Peyer's patch (tissue), 4 donors: ENCODE data around the gene SMYD3. TPM values are rescaled to one million over a fixed set of nuclear protein-coding genes. Genes with fewer than 3 reads are reported as not detected.

Experiments used
- DNase-seq, 3 donors: peaks; one replicate each; pipeline ENCODE4 v3.0.0-alpha.2; 2017 to 2019
- H3K27ac ChIP-seq, 4 donors: fragments of 200-600 bp; sonication (generic); one replicate each; pipeline ENCODE4 v1.5.1; 2016 to 2019
- H3K27me3 ChIP-seq, 2 donors: fragments of 200-600 bp; sonication (generic); one replicate each; pipeline ENCODE4 v1.5.1; 2019
- H3K36me3 ChIP-seq, 3 donors: fragments of 200-600 bp; sonication (generic); one replicate each; pipeline ENCODE4 v1.5.1; 2016 to 2019
- H3K4me1 ChIP-seq, 4 donors: fragments of 200-600 bp; sonication (generic); one replicate each; pipeline ENCODE4 v1.5.1; 2016 to 2019
- H3K4me3 ChIP-seq, 4 donors: fragments of 200-600 bp; sonication (generic); 1 replicate in 3 of 4; 2 replicates in 1 of 4; pipeline ENCODE4 v1.5.1; 2016 to 2019; ENCODE audit warnings: mild to moderate bottlenecking in 1 of 4
- H3K9me3 ChIP-seq, 4 donors: fragments of 200-600 bp; sonication (generic); one replicate each; pipeline ENCODE4 v1.5.1; 2016 to 2019; ENCODE audit warnings: mild to moderate bottlenecking in 1 of 4
- POLR2A ChIP-seq, 2 donors: fragments of 450-650 bp; IDR thresholded peaks; one replicate each; pipeline ENCODE4 v1.5.1; 2017; ENCODE audit warnings: antibody characterized with exemption in 2 of 2, mild to moderate bottlenecking in 2 of 2, moderate library complexity in 2 of 2
- total RNA-seq, 4 donors: library from RNA; depleted of rRNA; stranded (reverse); fragments of >200 nt; gene quantifications; one replicate each; pipeline ENCODE4 v1.1.0, GENCODE V29; 2016
- TF ChIP-seq, protein P1 (sequence below), 6 experiments: fragments of 450-650 bp in 4 of 6; fragments of 200-600 bp in 2 of 6; sonication (generic) in 1 of 6; IDR thresholded peaks; one replicate each; pipeline ENCODE4 v1.5.1; 2017 to 2019; ENCODE audit warnings: antibody characterized with exemption in 6 of 6, mild to moderate bottlenecking in 3 of 6, moderate library complexity in 1 of 6

The SMYD3 gene
- total RNA-seq, 4 donors from 2014 or later = 19.8 to 55.3 (median 26.9) TPM

GRCh38 chr1:246516126-246516525 lies 9.0 kb upstream of the SMYD3 start:
- TF ChIP-seq, protein P1, sequence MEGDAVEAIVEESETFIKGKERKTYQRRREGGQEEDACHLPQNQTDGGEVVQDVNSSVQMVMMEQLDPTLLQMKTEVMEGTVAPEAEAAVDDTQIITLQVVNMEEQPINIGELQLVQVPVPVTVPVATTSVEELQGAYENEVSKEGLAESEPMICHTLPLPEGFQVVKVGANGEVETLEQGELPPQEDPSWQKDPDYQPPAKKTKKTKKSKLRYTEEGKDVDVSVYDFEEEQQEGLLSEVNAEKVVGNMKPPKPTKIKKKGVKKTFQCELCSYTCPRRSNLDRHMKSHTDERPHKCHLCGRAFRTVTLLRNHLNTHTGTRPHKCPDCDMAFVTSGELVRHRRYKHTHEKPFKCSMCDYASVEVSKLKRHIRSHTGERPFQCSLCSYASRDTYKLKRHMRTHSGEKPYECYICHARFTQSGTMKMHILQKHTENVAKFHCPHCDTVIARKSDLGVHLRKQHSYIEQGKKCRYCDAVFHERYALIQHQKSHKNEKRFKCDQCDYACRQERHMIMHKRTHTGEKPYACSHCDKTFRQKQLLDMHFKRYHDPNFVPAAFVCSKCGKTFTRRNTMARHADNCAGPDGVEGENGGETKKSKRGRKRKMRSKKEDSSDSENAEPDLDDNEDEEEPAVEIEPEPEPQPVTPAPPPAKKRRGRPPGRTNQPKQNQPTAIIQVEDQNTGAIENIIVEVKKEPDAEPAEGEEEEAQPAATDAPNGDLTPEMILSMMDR (IDR thresholded peaks at IDR 0.05) = no peak
- TF ChIP-seq POLR2A (IDR thresholded peaks at IDR 0.05) = no peak
- Histone ChIP-seq H3K4me3 (no peak overlapping the region), H3K9me3 (peaks cover 0 to 21% (median 7%) of the 10 kb centered on the region in 4 donors), H3K27ac (no peak overlapping the region), H3K4me1 (no peaks in the 10 kb centered on the region), H3K27me3 (no peaks in the 10 kb centered on the region), H3K36me3 (no peaks in the 10 kb centered on the region)
- DNase-seq = no peak

GRCh38 chr1:246515390-246516005 lies 8.4 kb upstream of the SMYD3 start:
- Histone ChIP-seq H3K27ac (no peak overlapping the region), H3K4me3 (no peak overlapping the region), H3K27me3 (no peaks in the 10 kb centered on the region), H3K9me3 (peaks cover 0 to 21% (median 7%) of the 10 kb centered on the region in 4 donors), H3K4me1 (no peaks in the 10 kb centered on the region), H3K36me3 (no peaks in the 10 kb centered on the region)
- DNase-seq = no peak
- TF ChIP-seq, protein P1 (IDR thresholded peaks at IDR 0.05) = no peak
- no peak for TF ChIP-seq POLR2A (IDR thresholded peaks at IDR 0.05)

- peaks cover 0 to 21% (median 7%) of the 10 kb centered on the region in 4 donors for H3K9me3 ChIP-seq
- DNase-seq = no peak
- no peaks in the 10 kb centered on the region for H3K36me3 ChIP-seq
- no peak overlapping the region for H3K4me3 ChIP-seq
- H3K4me1 ChIP-seq = no peaks in the 10 kb centered on the region
- TF ChIP-seq POLR2A (IDR thresholded peaks at IDR 0.05) = no peak
- TF ChIP-seq, protein P1 (IDR thresholded peaks at IDR 0.05) = no peak
- H3K27me3 ChIP-seq = no peaks in the 10 kb centered on the region
- H3K27ac ChIP-seq = no peak overlapping the region
These were observed 6.7 kb upstream of the SMYD3 start for GRCh38 chr1:246513619-246514343.

DNA sequence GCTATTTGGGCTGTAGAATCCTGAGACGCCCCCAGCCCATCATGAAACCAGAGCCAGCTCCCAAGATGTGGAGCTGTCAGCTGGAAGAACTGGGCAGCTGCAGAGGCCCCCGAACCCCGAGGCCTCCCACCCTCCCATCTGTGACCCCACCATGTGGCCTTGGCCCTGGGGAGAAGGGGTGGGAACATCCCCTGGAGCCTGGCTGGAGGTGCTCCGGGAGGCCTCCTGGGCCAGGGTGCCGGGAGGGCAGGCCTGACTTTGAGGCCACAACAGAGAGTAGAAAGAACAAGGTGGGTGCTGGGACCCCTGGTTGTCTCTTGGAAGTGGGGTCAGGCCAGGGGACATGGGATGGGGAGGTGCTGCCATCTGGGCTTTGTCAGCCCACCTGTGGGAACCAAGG lies 6.0 kb upstream of the SMYD3 start:
- no peak for DNase-seq
- Histone ChIP-seq H3K9me3 (peaks cover 0 to 21% (median 7%) of the 10 kb centered on the region in 4 donors), H3K4me1 (no peaks in the 10 kb centered on the region), H3K27me3 (no peaks in the 10 kb centered on the region), H3K4me3 (no peak overlapping the region), H3K27ac (no peak overlapping the region), H3K36me3 (no peaks in the 10 kb centered on the region)
- no peak for TF ChIP-seq POLR2A (IDR thresholded peaks at IDR 0.05)
- TF ChIP-seq, protein P1 (IDR thresholded peaks at IDR 0.05) = no peak

- Histone ChIP-seq H3K36me3 (no peaks in the 10 kb centered on the region), H3K4me3 (no peak overlapping the region), H3K4me1 (no peaks in the 10 kb centered on the region), H3K27ac (no peak overlapping the region), H3K27me3 (no peaks in the 10 kb centered on the region), H3K9me3 (peaks cover 0 to 21% (median 7%) of the 10 kb centered on the region in 4 donors)
- no peak for DNase-seq
- TF ChIP-seq, protein P1 (IDR thresholded peaks at IDR 0.05) = no peak
These were observed 5.6 kb upstream of the SMYD3 start for GRCh38 chr1:246512635-246513034.
